ENCODE data around the gene PACSIN1.
A peak's percentile ranks its signal among the peaks of the same experiment; 100 is the strongest.

Gene PACSIN1

GRCh38 chr6:34559651-34560365 is 93.9 kb downstream of the PACSIN1 start:
- H3K9me3 ChIP-seq (ENCODE audit: insufficient read depth, low read length), result no peaks in the 10 kb centered on the region
- H3K79me2 ChIP-seq (ENCODE audit: low read length), result no peaks in the 10 kb centered on the region
- no peak overlapping the region for H2AFZ ChIP-seq (ENCODE audit: low read depth, low read length)
- H3K36me3 ChIP-seq (replicated peaks; ENCODE audit: low read depth, low read length), result no peaks in the 10 kb centered on the region
- no peak overlapping the region for H3K4me3 ChIP-seq (ENCODE audit: low read length)
- no peaks in the 10 kb centered on the region for H3K4me1 ChIP-seq (ENCODE audit: low read length)
- H4K20me1 ChIP-seq (ENCODE audit: insufficient read depth, low read length), result no peaks in the 10 kb centered on the region
- no peak overlapping the region for H3K4me2 ChIP-seq (ENCODE audit: low read length)
- no peak overlapping the region for H3K27ac ChIP-seq (ENCODE audit: low read length)
- H3K27me3 ChIP-seq (ENCODE audit: low read depth, low read length), result no peaks in the 10 kb centered on the region
- H3K9ac ChIP-seq (ENCODE audit: low read length), result no peak overlapping the region
- TF ChIP-seq EZH2phosphoT487 (IDR thresholded peaks at IDR 0.05; ENCODE audit: low read depth), result no peak
- no peak for TF ChIP-seq CTCF (IDR thresholded peaks at IDR 0.05; ENCODE audit: low read depth, low read length)

- Histone ChIP-seq H3K4me1 (ENCODE audit: low read length) (no peaks in the 10 kb centered on the region), H3K79me2 (ENCODE audit: low read length) (no peaks in the 10 kb centered on the region), H4K20me1 (ENCODE audit: insufficient read depth, low read length) (no peaks in the 10 kb centered on the region), H3K4me3 (ENCODE audit: low read length) (no peak overlapping the region), H3K27me3 (ENCODE audit: low read depth, low read length) (no peaks in the 10 kb centered on the region), H3K36me3 (replicated peaks; ENCODE audit: low read depth, low read length) (no peaks in the 10 kb centered on the region), H3K4me2 (ENCODE audit: low read length) (no peak overlapping the region), H3K27ac (ENCODE audit: low read length) (no peak overlapping the region), H3K9me3 (ENCODE audit: insufficient read depth, low read length) (no peaks in the 10 kb centered on the region), H3K9ac (ENCODE audit: low read length) (no peak overlapping the region), H2AFZ (ENCODE audit: low read depth, low read length) (no peak overlapping the region)
- TF ChIP-seq EZH2phosphoT487 (IDR thresholded peaks at IDR 0.05; ENCODE audit: low read depth) (no peak), CTCF (IDR thresholded peaks at IDR 0.05; ENCODE audit: low read depth, low read length) (0 out of 2 replicates have a peak, but pooled peaks have one; percentile 4)
These were observed 94.7 kb downstream of the PACSIN1 start for GRCh38 chr6:34560366-34561226.

GRCh38 chr6:34561227-34561530 is 95.3 kb downstream of the PACSIN1 start:
- no peaks in the 10 kb centered on the region for H3K27me3 ChIP-seq (ENCODE audit: low read depth, low read length)
- no peaks in the 10 kb centered on the region for H4K20me1 ChIP-seq (ENCODE audit: insufficient read depth, low read length)
- H2AFZ ChIP-seq (ENCODE audit: low read depth, low read length), result no peak overlapping the region
- H3K9me3 ChIP-seq (ENCODE audit: insufficient read depth, low read length), result no peaks in the 10 kb centered on the region
- no peaks in the 10 kb centered on the region for H3K79me2 ChIP-seq (ENCODE audit: low read length)
- H3K27ac ChIP-seq (ENCODE audit: low read length), result no peak overlapping the region
- H3K4me2 ChIP-seq (ENCODE audit: low read length), result no peak overlapping the region
- H3K4me3 ChIP-seq (ENCODE audit: low read length), result no peak overlapping the region
- H3K4me1 ChIP-seq (ENCODE audit: low read length), result no peaks in the 10 kb centered on the region
- H3K9ac ChIP-seq (ENCODE audit: low read length), result no peak overlapping the region
- H3K36me3 ChIP-seq (replicated peaks; ENCODE audit: low read depth, low read length), result no peaks in the 10 kb centered on the region
- TF ChIP-seq CTCF (IDR thresholded peaks at IDR 0.05; ENCODE audit: low read depth, low read length), result no peak
- no peak for TF ChIP-seq EZH2phosphoT487 (IDR thresholded peaks at IDR 0.05; ENCODE audit: low read depth)

GRCh38 chr6:34562350-34562749 is 96.5 kb downstream of the PACSIN1 start:
- TF ChIP-seq CTCF (IDR thresholded peaks at IDR 0.05; ENCODE audit: low read depth, low read length), result no peak
- TF ChIP-seq EZH2phosphoT487 (IDR thresholded peaks at IDR 0.05; ENCODE audit: low read depth), result no peak
- Histone ChIP-seq H2AFZ (ENCODE audit: low read depth, low read length) (no peak overlapping the region), H3K27ac (ENCODE audit: low read length) (no peak overlapping the region), H3K9ac (ENCODE audit: low read length) (no peak overlapping the region), H3K4me3 (ENCODE audit: low read length) (no peak overlapping the region), H3K9me3 (ENCODE audit: insufficient read depth, low read length) (no peaks in the 10 kb centered on the region), H3K36me3 (replicated peaks; ENCODE audit: low read depth, low read length) (no peaks in the 10 kb centered on the region), H4K20me1 (ENCODE audit: insufficient read depth, low read length) (no peaks in the 10 kb centered on the region), H3K79me2 (ENCODE audit: low read length) (no peaks in the 10 kb centered on the region), H3K27me3 (ENCODE audit: low read depth, low read length) (no peaks in the 10 kb centered on the region), H3K4me2 (ENCODE audit: low read length) (no peak overlapping the region), H3K4me1 (ENCODE audit: low read length) (no peaks in the 10 kb centered on the region)
